Small intestine (tissue), 7 donors: ENCODE measurements around the gene LAMA3. TPM values are rescaled to one million over a fixed set of nuclear protein-coding genes. Genes with fewer than 3 reads are reported as not detected.

ENCODE experiments used
- DNase-seq, 2 donors: peaks; one replicate each; pipeline versions ENCODE4 v3.0.0 to v3.0.0-alpha.2; 2013
- FAIRE-seq: peaks from 2 replicates; lab custom pipeline; 2012; peaks lifted over from hg19 to GRCh38; lab: Jason Lieb, UNC
- H3K27ac ChIP-seq, 3 donors: one replicate each; pipeline ENCODE4 v1.5.1; 2013; ENCODE audit warnings: low read length in 2 of 3, mild to moderate bottlenecking in 2 of 3, control low read depth in 1 of 3, inconsistent platforms in 1 of 3, low read depth in 1 of 3, moderate library complexity in 1 of 3
- H3K27me3 ChIP-seq, 3 donors: one replicate each; pipeline ENCODE4 v1.6.1; 2013; ENCODE audit warnings: low read length in 3 of 3, inconsistent platforms in 1 of 3; ENCODE audit not compliant: control insufficient read depth in 3 of 3, insufficient read depth in 3 of 3
- H3K36me3 ChIP-seq, 3 donors: one replicate each; pipeline ENCODE4 v1.6.1; 2013; ENCODE audit warnings: low read length in 3 of 3, inconsistent platforms in 1 of 3, low read depth in 1 of 3, mild to moderate bottlenecking in 1 of 3, moderate library complexity in 1 of 3; ENCODE audit not compliant: control insufficient read depth in 3 of 3, insufficient read depth in 2 of 3
- H3K4me1 ChIP-seq, 3 donors: one replicate each; pipeline ENCODE4 v1.6.1; 2013; ENCODE audit warnings: low read length in 2 of 3, inconsistent platforms in 1 of 3, low read depth in 1 of 3, mild to moderate bottlenecking in 1 of 3, moderate library complexity in 1 of 3; ENCODE audit not compliant: control insufficient read depth in 3 of 3, insufficient read depth in 2 of 3
- H3K4me3 ChIP-seq, 3 donors: one replicate each; pipeline ENCODE4 v1.5.1; 2013; ENCODE audit warnings: low read length in 3 of 3, control low read depth in 1 of 3, inconsistent platforms in 1 of 3, low read depth in 1 of 3, mild to moderate bottlenecking in 1 of 3, moderate library complexity in 1 of 3
- H3K9me3 ChIP-seq, 2 donors: one replicate each; pipeline ENCODE4 v1.6.1; 2013; ENCODE audit warnings: low read depth in 1 of 2, low read length in 1 of 2; ENCODE audit not compliant: control insufficient read depth in 2 of 2, insufficient read depth in 1 of 2
- WGBS, 3 donors: extraction: QIAGEN DNeasy Blood & Tissue Kit; methylation state at CpG; one replicate each; pipeline ENCODE4 v1.1.7; 2013; 5-methylcytosine and 5-hydroxymethylcytosine counted together
- polyA plus RNA-seq, 4 donors: library from polyadenylated mRNA; stranded (reverse) in 3 of 4; unstranded in 1 of 4; fragments of 200-250 nt in 3 of 4; fragments of 120-200 nt in 1 of 4; gene quantifications; one replicate each; pipeline versions ENCODE4 v1.2.1 to v1.2.3, GENCODE V29; 2013
- donor health status: healthy with polysubstance abuse.
- donor health status: control.
- donor health status: control.
- donor health status: Bipolar disorder and iron deficiency.
- donor health status: healthy.

Gene LAMA3
- polyA plus RNA-seq, 4 donors, result 9.7 to 67.4 (median 22.0) TPM

DNA sequence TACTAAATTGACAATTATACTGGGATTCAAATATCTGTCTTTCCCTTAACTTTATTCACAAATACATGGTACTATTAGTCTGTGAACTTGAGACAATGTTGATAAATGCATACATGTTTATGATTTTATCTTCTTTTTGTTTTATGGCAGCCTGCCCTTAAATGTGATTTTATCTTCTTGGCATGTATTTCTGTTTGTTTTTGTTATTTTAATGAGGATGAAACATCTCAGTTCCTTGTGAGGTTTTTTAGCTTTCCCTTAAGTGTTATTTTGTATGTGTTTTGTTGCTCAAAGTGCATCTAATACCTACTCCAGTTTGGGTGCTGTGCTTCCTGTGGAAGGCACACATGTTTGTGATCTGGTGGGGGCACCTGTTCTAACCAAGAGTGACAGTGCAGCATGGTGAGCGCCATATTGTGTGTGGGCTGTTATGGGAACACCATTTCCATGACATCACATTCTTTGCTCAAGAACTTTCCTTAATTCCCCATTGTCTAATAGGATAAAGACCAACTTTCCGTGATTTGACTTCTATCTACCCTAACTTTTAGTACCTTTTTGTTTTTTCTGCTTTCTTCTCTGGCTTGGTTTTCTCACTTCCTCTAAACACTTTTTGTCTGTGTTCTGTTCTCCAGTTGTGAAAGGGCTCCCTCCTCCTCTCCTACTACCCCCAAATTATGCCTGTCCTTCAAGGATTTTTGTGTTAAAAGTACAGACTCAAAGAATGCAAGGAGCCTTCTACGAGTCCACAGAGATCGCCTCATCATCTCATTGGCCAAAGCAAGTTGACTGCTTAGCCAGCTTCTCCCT lies 163.2 kb downstream of the LAMA3 start:
- WGBS, 3 donors, result 89 to 94% (median 94%) methylated on average over 4 of the region's 4 CpGs
- no peak overlapping the region for H3K27ac ChIP-seq

DNA sequence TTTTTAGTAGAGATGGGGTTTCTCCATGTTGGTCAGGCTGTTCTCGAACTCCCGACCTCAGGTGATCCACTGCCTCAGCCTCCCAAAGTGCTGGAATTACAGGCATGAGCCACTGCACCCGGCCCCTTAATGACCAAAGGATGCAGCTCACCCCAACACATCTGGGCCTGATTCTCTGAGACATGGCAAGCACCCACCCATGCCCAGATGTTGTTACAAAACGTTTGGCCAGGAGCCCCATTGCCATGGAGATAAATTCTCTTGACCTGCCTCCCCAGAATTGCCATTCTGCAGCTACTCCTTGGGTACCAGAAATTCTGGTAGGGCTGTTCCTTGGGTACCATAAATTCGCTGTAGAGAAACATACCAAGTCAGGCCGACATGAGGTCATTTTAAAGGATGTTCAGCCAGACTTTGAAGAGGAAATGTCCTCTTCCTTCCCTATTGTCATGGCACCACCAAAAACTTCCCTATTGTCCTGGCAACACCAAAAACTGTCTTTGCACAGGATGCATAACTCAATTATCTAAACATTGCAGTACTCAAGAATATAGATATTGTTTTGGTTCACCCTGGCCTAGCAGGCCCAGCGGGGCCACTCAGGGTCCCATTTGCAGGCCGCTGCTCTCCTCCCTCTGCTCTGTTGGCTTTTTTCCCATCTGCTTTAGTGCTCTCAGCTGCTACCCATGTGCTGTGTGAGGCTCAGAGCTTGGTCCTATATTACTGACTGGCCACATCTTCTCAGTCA lies 164.4 kb downstream of the LAMA3 start:
- no peaks in the 10 kb centered on the region for H3K9me3 ChIP-seq
- 84 to 91% (median 90%) methylated on average over 8 of the region's 8 CpGs for WGBS, 3 donors
- FAIRE-seq, result no peak

More for the DNA sequence above, 163.2 kb downstream of the LAMA3 start:
- H3K4me3 ChIP-seq, result no peak overlapping the region
- H3K9me3 ChIP-seq, result no peaks in the 10 kb centered on the region
- H3K4me1 ChIP-seq, result peaks cover 0 to 34% (median 3%) of the 10 kb centered on the region in 3 donors
- FAIRE-seq (no peak), DNase-seq (no peak)
- peaks cover 0 to 4% (median 0%) of the 10 kb centered on the region in 3 donors for H3K36me3 ChIP-seq
- no peaks in the 10 kb centered on the region for H3K27me3 ChIP-seq

DNA sequence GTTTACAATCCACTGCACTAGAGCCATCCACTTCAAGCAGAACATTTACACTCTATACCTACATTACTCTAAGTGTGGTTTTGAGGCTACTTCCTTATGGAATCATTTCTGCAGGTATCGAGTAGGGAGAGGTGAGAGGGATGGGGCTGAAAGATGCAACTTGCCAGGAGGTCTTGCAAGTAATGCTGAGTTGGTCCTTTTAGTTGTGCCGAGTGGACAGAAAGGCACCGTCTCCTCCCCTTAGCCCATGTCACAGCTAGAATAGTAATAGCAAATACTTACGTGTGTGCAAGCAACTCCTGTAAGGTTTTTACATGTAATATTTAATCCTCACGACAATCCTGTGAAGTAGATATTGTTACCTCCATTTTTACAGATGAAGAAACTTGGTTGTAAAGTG lies 166.5 kb downstream of the LAMA3 start:
- no peak for DNase-seq
- WGBS, 3 donors, result 88 to 96% (median 96%) methylated on average over 5 of the region's 5 CpGs
- H3K36me3 ChIP-seq, result no peaks in the 10 kb centered on the region
- no peak overlapping the region for H3K4me3 ChIP-seq
- no peaks in the 10 kb centered on the region for H3K27me3 ChIP-seq
- H3K4me1 ChIP-seq, result peaks cover 0 to 21% (median 0%) of the 10 kb centered on the region in 3 donors
- no peak for FAIRE-seq
- no peaks in the 10 kb centered on the region for H3K9me3 ChIP-seq
- no peak overlapping the region for H3K27ac ChIP-seq

More for the DNA sequence above, 164.4 kb downstream of the LAMA3 start:
- no peak overlapping the region for H3K4me3 ChIP-seq
- DNase-seq, result no peak
- no peaks in the 10 kb centered on the region for H3K36me3 ChIP-seq
- H3K27ac ChIP-seq, result no peak overlapping the region
- no peaks in the 10 kb centered on the region for H3K27me3 ChIP-seq
- peaks cover 0 to 29% (median 3%) of the 10 kb centered on the region in 3 donors for H3K4me1 ChIP-seq

DNA sequence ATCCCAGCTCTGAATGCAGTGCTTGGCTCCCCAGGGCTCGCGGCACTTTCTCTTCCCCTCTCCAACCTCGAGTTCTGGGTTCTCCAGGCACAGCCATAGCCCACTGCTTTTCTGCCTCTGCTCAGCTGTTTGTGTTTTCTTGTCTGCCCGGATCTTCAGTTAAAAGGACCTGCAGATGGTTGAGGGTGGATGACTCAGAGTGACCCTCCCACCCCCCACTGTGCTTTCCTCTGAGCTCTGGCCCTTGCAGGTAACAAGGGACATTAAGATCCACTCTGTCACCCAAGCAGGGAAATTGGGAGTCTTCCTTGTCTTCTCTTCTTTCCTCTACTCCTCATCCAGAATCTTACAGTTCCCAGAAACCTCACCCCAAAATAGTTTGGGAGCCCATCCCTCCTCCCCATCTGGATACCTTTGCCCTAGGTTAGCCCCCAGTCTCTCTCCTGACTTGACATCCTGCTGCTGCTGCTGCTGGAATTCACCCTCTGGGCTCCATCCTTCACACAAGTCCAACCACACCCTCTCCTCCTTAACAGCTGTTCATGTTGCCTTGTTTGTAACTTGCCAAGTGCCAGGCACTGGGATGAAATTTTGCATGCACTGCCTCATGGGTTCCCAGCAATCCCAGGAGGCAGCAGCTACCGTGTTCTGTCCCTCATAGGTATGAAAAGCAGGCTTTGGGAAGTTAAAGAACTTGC lies 167.4 kb downstream of the LAMA3 start:
- H3K4me1 ChIP-seq, result peaks cover 0 to 20% (median 0%) of the 10 kb centered on the region in 3 donors
- DNase-seq, result no peak
- no peak overlapping the region for H3K4me3 ChIP-seq
- no peak for FAIRE-seq
- H3K36me3 ChIP-seq, result peaks cover 0 to 4% (median 0%) of the 10 kb centered on the region in 3 donors
- no peak overlapping the region for H3K27ac ChIP-seq
- WGBS, 3 donors, result 74 to 78% (median 75%) methylated on average over 5 of the region's 5 CpGs
- H3K27me3 ChIP-seq, result no peaks in the 10 kb centered on the region
- H3K9me3 ChIP-seq, result no peaks in the 10 kb centered on the region

DNA sequence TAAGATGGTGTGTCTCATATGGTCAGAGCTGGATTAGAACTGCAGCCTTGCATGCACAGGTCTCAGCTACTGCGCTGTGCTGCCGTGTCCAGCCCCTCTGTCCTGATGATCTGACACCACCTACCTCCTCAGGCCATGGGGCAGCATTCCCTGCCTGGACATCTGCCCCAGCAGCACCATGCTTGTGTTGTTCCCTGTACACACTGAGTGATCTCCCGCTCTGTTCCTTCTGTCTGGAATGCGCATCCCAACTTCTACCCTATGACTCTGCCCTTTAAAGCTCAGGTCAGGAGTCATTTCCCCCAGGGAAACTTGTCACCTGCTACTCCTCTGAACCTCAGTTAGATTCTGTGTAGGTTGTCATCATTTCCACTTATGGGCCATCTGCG lies 167.9 kb downstream of the LAMA3 start:
- no peak overlapping the region for H3K4me3 ChIP-seq
- no peak for DNase-seq
- no peak for FAIRE-seq
- peaks cover 0 to 5% (median 0%) of the 10 kb centered on the region in 3 donors for H3K36me3 ChIP-seq
- peaks cover 0 to 20% (median 0%) of the 10 kb centered on the region in 3 donors for H3K4me1 ChIP-seq
- no peaks in the 10 kb centered on the region for H3K27me3 ChIP-seq
- H3K27ac ChIP-seq, result no peak overlapping the region
- no peaks in the 10 kb centered on the region for H3K9me3 ChIP-seq
- 96 to 100% (median 97%) methylated on average over 5 of the region's 5 CpGs for WGBS, 3 donors

DNA sequence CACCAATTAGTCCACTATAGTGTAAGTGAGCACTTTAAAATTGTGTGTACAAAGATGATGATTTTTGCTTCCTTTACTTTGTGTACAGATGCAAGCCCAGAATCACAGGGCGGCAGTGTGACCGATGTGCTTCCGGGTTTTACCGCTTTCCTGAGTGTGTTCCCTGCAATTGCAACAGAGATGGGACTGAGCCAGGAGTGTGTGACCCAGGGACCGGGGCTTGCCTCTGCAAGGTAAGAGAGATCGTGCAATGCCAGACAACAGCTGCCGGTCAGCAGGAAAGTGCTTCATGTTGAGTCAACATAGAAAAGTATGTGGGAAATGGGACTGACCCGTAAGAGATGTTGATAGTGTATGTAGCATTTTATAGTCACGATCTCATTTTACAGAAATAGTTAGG lies 168.5 kb downstream of the LAMA3 start:
- no peak for FAIRE-seq
- Histone ChIP-seq H3K4me1 (peaks cover 0 to 20% (median 0%) of the 10 kb centered on the region in 3 donors), H3K27ac (no peak overlapping the region)

DNA sequence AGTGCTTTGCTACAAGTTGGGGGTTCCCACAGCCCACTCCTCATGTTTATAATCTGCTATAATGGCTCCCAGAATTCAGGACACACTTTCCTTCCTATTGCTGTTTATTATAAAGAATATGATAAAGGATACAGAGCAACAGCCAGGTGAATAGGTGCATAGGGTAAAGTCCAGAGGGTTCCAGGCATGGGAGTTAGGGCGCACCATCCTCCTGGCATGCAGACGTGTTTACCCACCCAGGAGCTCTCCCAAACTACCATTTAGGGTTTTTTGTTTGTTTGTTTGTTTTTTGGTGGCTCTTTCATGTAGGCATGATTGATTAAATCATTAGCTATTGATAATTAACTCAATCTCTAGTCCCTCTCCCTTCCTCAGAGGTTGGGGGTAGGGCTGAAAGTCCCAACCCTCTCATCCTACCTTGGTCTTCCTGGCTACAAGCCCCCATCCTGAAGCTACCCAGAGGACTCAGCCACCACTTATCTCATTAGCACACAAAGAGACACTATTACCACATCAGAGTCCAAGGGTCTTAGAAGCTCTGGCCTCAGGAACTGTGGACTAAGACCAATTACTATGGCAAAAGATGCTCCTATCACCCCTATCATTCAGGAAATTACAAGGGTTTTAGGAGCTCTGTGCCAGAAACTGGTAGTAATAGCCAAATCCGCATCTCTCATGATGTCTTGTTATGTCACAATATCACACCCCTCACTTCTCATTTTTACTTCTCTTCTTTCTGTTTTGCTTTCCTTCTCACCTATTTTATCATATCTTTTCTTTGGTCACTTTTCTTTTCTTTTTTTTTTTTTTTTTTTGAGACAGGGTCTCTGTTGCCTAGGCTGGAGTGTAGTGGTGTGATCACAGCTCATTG lies 170.4 kb downstream of the LAMA3 start:
- Histone ChIP-seq H3K9me3 (no peaks in the 10 kb centered on the region), H3K27ac (peak overlapping the region in 1 of 3 donors; percentile 22), H3K36me3 (peaks cover 0 to 5% (median 0%) of the 10 kb centered on the region in 3 donors), H3K27me3 (no peaks in the 10 kb centered on the region), H3K4me3 (no peak overlapping the region), H3K4me1 (peaks cover 0 to 20% (median 0%) of the 10 kb centered on the region in 3 donors)
- 34 to 71% (median 34%) methylated on average over 3 of the region's 3 CpGs for WGBS, 3 donors
- FAIRE-seq (no peak), DNase-seq (peak; percentile 66 to 76)

More for the DNA sequence above, 168.5 kb downstream of the LAMA3 start:
- no peak overlapping the region for H3K4me3 ChIP-seq
- H3K27me3 ChIP-seq, result no peaks in the 10 kb centered on the region
- no peaks in the 10 kb centered on the region for H3K9me3 ChIP-seq
- 85 to 92% (median 87%) methylated on average over 9 of the region's 9 CpGs for WGBS, 3 donors
- H3K36me3 ChIP-seq, result peaks cover 0 to 5% (median 0%) of the 10 kb centered on the region in 3 donors
- no peak for DNase-seq
